Neural progenitor cell (in vitro differentiated cells): ENCODE results near the gene AGTRAP. TPM values are rescaled to one million over a fixed set of nuclear protein-coding genes. Genes with fewer than 3 reads are reported as not detected.

Source experiments
- DNase-seq: peaks from one replicate; pipeline ENCODE4 v3.0.0-alpha.2; 2016; ENCODE audit warnings: low spot score
- H2AFZ ChIP-seq: fragments of 200-600 bp; sonication (generic); replicated peaks from 2 replicates; pipeline ENCODE4 v1.6.1; 2016; ENCODE audit warnings: antibody characterized with exemption
- H3F3A ChIP-seq: fragments of 200-600 bp; sonication (generic); 2 replicates; pipeline ENCODE4 v1.6.1; 2016; ENCODE audit warnings: antibody characterized with exemption, low read depth
- H3K27ac ChIP-seq: fragments of 200-600 bp; sonication (generic); 2 replicates; pipeline ENCODE4 v1.5.1; 2016; ENCODE audit warnings: mild to moderate bottlenecking
- H3K27me3 ChIP-seq: fragments of 200-600 bp; sonication (generic); 2 replicates; pipeline ENCODE4 v1.6.1; 2016; ENCODE audit warnings: mild to moderate bottlenecking, moderate library complexity
- H3K36me3 ChIP-seq: fragments of 200-600 bp; sonication (generic); 2 replicates; pipeline ENCODE4 v1.5.1; 2016
- H3K4me1 ChIP-seq: fragments of 200-600 bp; sonication (generic); 2 replicates; pipeline ENCODE4 v1.6.1; 2016; ENCODE audit warnings: mixed run types
- H3K4me2 ChIP-seq: fragments of 200-600 bp; sonication (generic); 2 replicates; pipeline ENCODE4 v1.6.1; 2016
- H3K4me3 ChIP-seq: fragments of 200-600 bp; sonication (generic); 2 replicates; pipeline ENCODE4 v1.5.1; 2016
- H3K79me2 ChIP-seq: fragments of 200-600 bp; sonication (generic); 2 replicates; pipeline ENCODE4 v1.6.1; 2016; ENCODE audit warnings: low read depth
- H3K9ac ChIP-seq: fragments of 200-600 bp; sonication (generic); 2 replicates; pipeline ENCODE4 v1.6.1; 2016
- H3K9me3 ChIP-seq: fragments of 200-600 bp; sonication (generic); 2 replicates; pipeline ENCODE4 v1.5.1; 2016; ENCODE audit warnings: low read depth
- H4K20me1 ChIP-seq: fragments of 200-600 bp; sonication (generic); 2 replicates; pipeline ENCODE4 v1.6.1; 2016; ENCODE audit warnings: low read depth
- H3K27ac Mint-ChIP-seq: 3 replicates; pipeline ENCODE4 v1.8.0; 2021; ENCODE audit warnings: mixed read lengths
- H3K27me3 Mint-ChIP-seq: 2 replicates; pipeline ENCODE4 v1.8.0; 2022; ENCODE audit warnings: low read depth, mild to moderate bottlenecking, inconsistent platforms, moderate library complexity, mixed read lengths; ENCODE audit not compliant: insufficient read depth
- H3K36me3 Mint-ChIP-seq: 3 replicates; pipeline ENCODE4 v1.8.0; 2021; ENCODE audit warnings: mixed read lengths
- H3K4me1 Mint-ChIP-seq: 3 replicates; pipeline ENCODE4 v1.8.0; 2021; ENCODE audit warnings: mixed read lengths
- H3K4me3 Mint-ChIP-seq: 3 replicates; pipeline ENCODE4 v1.8.0; 2021; ENCODE audit warnings: mild to moderate bottlenecking, moderate library complexity, mixed read lengths
- H3K9me3 Mint-ChIP-seq: 3 replicates; pipeline ENCODE4 v1.8.0; 2020; ENCODE audit warnings: mixed read lengths
- CTCF ChIP-seq: fragments of 200-600 bp; sonication (generic); IDR thresholded peaks from 2 replicates; pipeline ENCODE4 v1.5.1; 2017; ENCODE audit warnings: antibody characterized with exemption, mild to moderate bottlenecking
- EZH2 ChIP-seq: fragments of 200-600 bp; sonication (generic); IDR thresholded peaks from 2 replicates; pipeline ENCODE4 v1.6.1; 2017; ENCODE audit warnings: antibody characterized with exemption, mild to moderate bottlenecking, moderate library complexity
- EZH2phosphoT487 ChIP-seq: fragments of 200-600 bp; sonication (generic); IDR thresholded peaks from 2 replicates; pipeline ENCODE4 v1.6.1; 2017; ENCODE audit warnings: antibody characterized with exemption
- total RNA-seq: library from RNA; depleted of rRNA; stranded (reverse); fragments of >200 nt; gene quantifications from 2 replicates; pipeline ENCODE4 v1.2.3, GENCODE V29; 2015; ENCODE audit warnings: low replicate concordance

AGTRAP gene
- total RNA-seq, 1 donor from 2014 or later = 12.4 TPM

GRCh38 chr1:11741482-11741881 lies 5.5 kb downstream of the AGTRAP start:
- TF ChIP-seq EZH2 = no peak
- TF ChIP-seq CTCF = no peak
- TF ChIP-seq EZH2phosphoT487 = no peak
- Histone ChIP-seq H4K20me1 (no peaks in the 10 kb centered on the region), H3K79me2 (peaks cover 4% of the 10 kb centered on the region), H3K9me3 (no peaks in the 10 kb centered on the region), H3K9ac (no peak overlapping the region), H3K4me1 (peaks cover 15% of the 10 kb centered on the region), H3K27me3 (no peaks in the 10 kb centered on the region), H3K27ac (no peak overlapping the region), H3K4me2 (no peak overlapping the region), H3F3A (peaks cover 11% of the 10 kb centered on the region), H3K36me3 (no peaks in the 10 kb centered on the region), H3K4me3 (no peak overlapping the region), H2AFZ (no peak overlapping the region)
- no peak for DNase-seq
- peaks cover 1% of the 10 kb centered on the region for H3K36me3 Mint-ChIP-seq
- no peaks in the 10 kb centered on the region for H3K27me3 Mint-ChIP-seq
- no peak overlapping the region for H3K4me3 Mint-ChIP-seq
- peaks cover 25% of the 10 kb centered on the region for H3K4me1 Mint-ChIP-seq
- H3K9me3 Mint-ChIP-seq = no peaks in the 10 kb centered on the region
- H3K27ac Mint-ChIP-seq = no peak overlapping the region

- H3K4me3 Mint-ChIP-seq = no peak overlapping the region
- Histone ChIP-seq H3K4me1 (peaks cover 11% of the 10 kb centered on the region), H3K4me2 (no peak overlapping the region), H3K4me3 (no peak overlapping the region), H3K9me3 (no peaks in the 10 kb centered on the region), H3K36me3 (no peaks in the 10 kb centered on the region), H3K79me2 (peaks cover 3% of the 10 kb centered on the region), H3F3A (peaks cover 10% of the 10 kb centered on the region), H4K20me1 (no peaks in the 10 kb centered on the region), H3K9ac (no peak overlapping the region), H3K27me3 (no peaks in the 10 kb centered on the region), H3K27ac (no peak overlapping the region), H2AFZ (no peak overlapping the region)
- no peaks in the 10 kb centered on the region for H3K27me3 Mint-ChIP-seq
- DNase-seq = no peak
- peaks cover 22% of the 10 kb centered on the region for H3K4me1 Mint-ChIP-seq
- H3K36me3 Mint-ChIP-seq = peaks cover 7% of the 10 kb centered on the region
- TF ChIP-seq CTCF (no peak), EZH2 (no peak), EZH2phosphoT487 (no peak)
- no peaks in the 10 kb centered on the region for H3K9me3 Mint-ChIP-seq
- no peak overlapping the region for H3K27ac Mint-ChIP-seq
Observed at GRCh38 chr1:11741919-11742558, 6.1 kb downstream of the AGTRAP start.

GRCh38 chr1:11744287-11744686 lies 8.4 kb downstream of the AGTRAP start:
- H3K9me3 ChIP-seq = no peaks in the 10 kb centered on the region
- Mint-ChIP-seq H3K4me1 (peaks cover 12% of the 10 kb centered on the region), H3K9me3 (no peaks in the 10 kb centered on the region), H3K36me3 (peaks cover 7% of the 10 kb centered on the region), H3K4me3 (no peak overlapping the region), H3K27ac (peak overlapping the region; percentile 30), H3K27me3 (no peaks in the 10 kb centered on the region)
- no peaks in the 10 kb centered on the region for H4K20me1 ChIP-seq
- H3K36me3 ChIP-seq = no peaks in the 10 kb centered on the region
- peaks cover 6% of the 10 kb centered on the region for H3K4me1 ChIP-seq
- H3K4me2 ChIP-seq = no peak overlapping the region
- H3F3A ChIP-seq = peaks cover 4% of the 10 kb centered on the region
- H2AFZ ChIP-seq = no peak overlapping the region
- no peak overlapping the region for H3K9ac ChIP-seq
- no peaks in the 10 kb centered on the region for H3K27me3 ChIP-seq
- no peak overlapping the region for H3K27ac ChIP-seq
- H3K79me2 ChIP-seq = no peaks in the 10 kb centered on the region
- TF ChIP-seq CTCF = no peak
- no peak for TF ChIP-seq EZH2
- no peak for TF ChIP-seq EZH2phosphoT487
- no peak for DNase-seq
- no peak overlapping the region for H3K4me3 ChIP-seq
